CD14-positive monocyte (primary cell): ENCODE data around the gene C20orf141. TPM values are rescaled to one million over a fixed set of nuclear protein-coding genes. Genes with fewer than 3 reads are reported as not detected.
A peak's percentile ranks its signal among the peaks of the same experiment; 100 is the strongest.

Experiments used
- DNase-seq, 3 donors: peaks; one replicate each; pipeline ENCODE4 v3.0.0-alpha.2; 2011 to 2022
- H2AFZ ChIP-seq: 2 replicates; pipeline ENCODE4 v1.6.0; 2012; ENCODE audit warnings: mild to moderate bottlenecking, low read depth, low read length, inconsistent platforms; ENCODE audit not compliant: insufficient read depth, poor library complexity, severe bottlenecking
- H3K27ac ChIP-seq, 2 donors: 1 replicate in 1 of 2; 2 replicates in 1 of 2; pipeline ENCODE4 v1.5.1; 2012 to 2013; ENCODE audit warnings: low read length in 2 of 2, control low read depth in 1 of 2, inconsistent platforms in 1 of 2, low read depth in 1 of 2, mild to moderate bottlenecking in 1 of 2
- H3K27me3 ChIP-seq, 2 donors: one replicate each; pipeline versions ENCODE4 v1.6.0 to v1.6.1; 2011 to 2013; ENCODE audit warnings: low read length in 2 of 2; ENCODE audit not compliant: control insufficient read depth in 2 of 2, insufficient read depth in 2 of 2
- H3K36me3 ChIP-seq, 2 donors: replicated peaks in 1 of 2; 1 replicate in 1 of 2; 2 replicates in 1 of 2; pipeline versions ENCODE4 v1.5.1 to v1.6.1; 2012 to 2013; ENCODE audit warnings: low read length in 2 of 2, control low read depth in 1 of 2, inconsistent platforms in 1 of 2, mild to moderate bottlenecking in 1 of 2; ENCODE audit not compliant: insufficient read depth in 2 of 2, control insufficient read depth in 1 of 2
- H3K4me1 ChIP-seq, 2 donors: 1 replicate in 1 of 2; 2 replicates in 1 of 2; pipeline versions ENCODE4 v1.5.1 to v1.6.1; 2012 to 2013; ENCODE audit warnings: low read length in 2 of 2, control low read depth in 1 of 2, inconsistent platforms in 1 of 2, mild to moderate bottlenecking in 1 of 2, moderate library complexity in 1 of 2; ENCODE audit not compliant: insufficient read depth in 2 of 2, control insufficient read depth in 1 of 2
- H3K4me2 ChIP-seq: replicated peaks from 2 replicates; pipeline ENCODE3; 2012; ENCODE audit warnings: low read length, moderate library complexity, mild to moderate bottlenecking; ENCODE audit not compliant: poor library complexity, severe bottlenecking; ENCODE audit errors: extremely low read depth
- H3K4me3 ChIP-seq, 3 experiments: fragments of 200-600 bp in 1 of 3; sonication (generic) in 1 of 3; replicated peaks in 1 of 3; 1 replicate in 2 of 3; 2 replicates in 1 of 3; pipeline ENCODE4 v1.5.1; 2011 to 2013; ENCODE audit warnings: low read length in 3 of 3, mild to moderate bottlenecking in 3 of 3, control low read depth in 2 of 3, low read depth in 2 of 3, inconsistent platforms in 1 of 3, moderate library complexity in 1 of 3
- H3K79me2 ChIP-seq: 2 replicates; pipeline ENCODE4 v1.6.0; 2012; ENCODE audit warnings: mild to moderate bottlenecking, control low read depth, inconsistent platforms, low read length, moderate library complexity; ENCODE audit not compliant: insufficient read depth
- H3K9ac ChIP-seq: 2 replicates; pipeline ENCODE4 v1.6.0; 2017; ENCODE audit warnings: low read length, mild to moderate bottlenecking; ENCODE audit not compliant: insufficient read depth, poor library complexity, severe bottlenecking
- H3K9me3 ChIP-seq, 2 donors: replicated peaks in 1 of 2; 1 replicate in 1 of 2; 2 replicates in 1 of 2; pipeline versions ENCODE4 v1.5.1 to v1.6.1; 2012 to 2013; ENCODE audit warnings: low read length in 2 of 2, control low read depth in 1 of 2; ENCODE audit not compliant: control insufficient read depth in 1 of 2, insufficient read depth in 1 of 2
- H4K20me1 ChIP-seq: 2 replicates; pipeline ENCODE4 v1.6.0; 2012; ENCODE audit warnings: mild to moderate bottlenecking, low read length, control low read depth, moderate library complexity; ENCODE audit not compliant: insufficient read depth
- H3K27ac Mint-ChIP-seq, 7 donors: one replicate each; pipeline ENCODE4 v1.8.0; 2020; ENCODE audit warnings: mild to moderate bottlenecking in 7 of 7, mixed read lengths in 7 of 7, moderate library complexity in 6 of 7, inconsistent platforms in 2 of 7
- H3K27me3 Mint-ChIP-seq, 3 donors: one replicate each; pipeline ENCODE4 v1.8.0; 2021 to 2022; ENCODE audit warnings: low read depth in 3 of 3, mild to moderate bottlenecking in 3 of 3, mixed read lengths in 3 of 3, moderate library complexity in 3 of 3, inconsistent platforms in 1 of 3
- H3K36me3 Mint-ChIP-seq, 2 donors: one replicate each; pipeline ENCODE4 v1.8.0; 2020; ENCODE audit warnings: mixed read lengths in 2 of 2, inconsistent platforms in 1 of 2, mild to moderate bottlenecking in 1 of 2
- H3K4me1 Mint-ChIP-seq: one replicate; pipeline ENCODE4 v1.8.0; 2020; ENCODE audit warnings: mild to moderate bottlenecking, mixed read lengths
- H3K4me3 Mint-ChIP-seq, 2 donors: one replicate each; pipeline ENCODE4 v1.8.0; 2020; ENCODE audit warnings: mild to moderate bottlenecking in 2 of 2, mixed read lengths in 2 of 2, moderate library complexity in 1 of 2
- H3K9me3 Mint-ChIP-seq, 7 donors: one replicate each; pipeline ENCODE4 v1.8.0; 2020 to 2022; ENCODE audit warnings: mixed read lengths in 7 of 7, mild to moderate bottlenecking in 6 of 7, moderate library complexity in 6 of 7, inconsistent platforms in 2 of 7
- CTCF ChIP-seq: fragments of 200-600 bp; IDR thresholded peaks from one replicate; pipeline ENCODE4 v1.8.0; 2022; ENCODE audit warnings: antibody characterized with exemption, mild to moderate bottlenecking
- WGBS: methylation state at CpG from one replicate; pipeline ENCODE4 v1.1.5; 2013; ENCODE audit warnings: missing lambda C conversion rate; ENCODE audit not compliant: insufficient coverage; 5-methylcytosine and 5-hydroxymethylcytosine counted together
- intact Hi-C, 2 donors: fragments of 100-400 bp; cut with micrococcal nuclease; formaldehyde crosslinking; loops; one replicate each; pipeline versions ENCODE4 v1.15.0 to v1.15.1; 2023
- polyA plus RNA-seq, 3 donors: library from polyadenylated mRNA; depleted of rRNA in 1 of 3; unstranded in 2 of 3; stranded (reverse) in 1 of 3; fragments of 300-500 nt in 2 of 3; fragments of >200 nt in 1 of 3; fragmentation: Illumina TruSeq in 2 of 3; gene quantifications; 1 replicate in 2 of 3; 2 replicates in 1 of 3; pipeline ENCODE4 v1.2.3, GENCODE V29; 2012 to 2021

The C20orf141 gene
- polyA plus RNA-seq, 3 donors, result not detected

- H3K79me2 ChIP-seq, result no peaks in the 10 kb centered on the region
- H2AFZ ChIP-seq, result no peak overlapping the region
- Mint-ChIP-seq H3K4me3 (no peak overlapping the region), H3K27ac (peak overlapping the region in 1 of 7 donors; percentile 20), H3K4me1 (peaks cover 19% of the 10 kb centered on the region), H3K36me3 (peaks cover 17 to 27% of the 10 kb centered on the region in 2 donors), H3K9me3 (no peaks in the 10 kb centered on the region), H3K27me3 (peaks cover 3 to 6% (median 5%) of the 10 kb centered on the region in 3 donors)
- H3K27ac ChIP-seq, result no peak overlapping the region
- no peaks in the 10 kb centered on the region for H4K20me1 ChIP-seq
- intact Hi-C loops, result loop anchor here in 1 of 2 donors (5.0 kb wide), 1 partner anchor 39 kb away; the partner anchor contains the start of gene PTPRA
- H3K4me1 ChIP-seq, result peaks cover 15 to 18% of the 10 kb centered on the region in 2 donors
- peak in 1 of 3 donors; percentile 14 for DNase-seq
- peaks cover 0 to 20% of the 10 kb centered on the region in 2 donors for H3K36me3 ChIP-seq
- WGBS, result no CpG with 5 or more reads among the region's 1 CpG
- H3K9ac ChIP-seq, result no peak overlapping the region
- H3K4me2 ChIP-seq, result no peak overlapping the region
- H3K4me3 ChIP-seq, result no peak overlapping the region
- no peak for TF ChIP-seq CTCF
- no peaks in the 10 kb centered on the region for H3K27me3 ChIP-seq
- no peaks in the 10 kb centered on the region for H3K9me3 ChIP-seq
Observed at GRCh38 chr20:2833761-2834160, 19.0 kb downstream of the C20orf141 start.

GRCh38 chr20:2834401-2835110, 19.8 kb downstream of the C20orf141 start:
- Mint-ChIP-seq H3K4me1 (peaks cover 24% of the 10 kb centered on the region), H3K36me3 (peaks cover 17 to 28% of the 10 kb centered on the region in 2 donors), H3K4me3 (no peak overlapping the region), H3K27ac (peak overlapping the region in 2 of 7 donors; percentile 20 to 53), H3K27me3 (peaks cover 3 to 8% (median 6%) of the 10 kb centered on the region in 3 donors), H3K9me3 (no peaks in the 10 kb centered on the region)
- TF ChIP-seq CTCF, result no peak
- Histone ChIP-seq H3K4me3 (no peak overlapping the region), H3K36me3 (peaks cover 0 to 20% of the 10 kb centered on the region in 2 donors), H3K27me3 (no peaks in the 10 kb centered on the region), H2AFZ (no peak overlapping the region), H3K79me2 (no peaks in the 10 kb centered on the region), H3K9me3 (no peaks in the 10 kb centered on the region), H3K4me1 (peaks cover 19 to 20% of the 10 kb centered on the region in 2 donors), H3K27ac (no peak overlapping the region), H4K20me1 (no peaks in the 10 kb centered on the region), H3K4me2 (no peak overlapping the region), H3K9ac (no peak overlapping the region)
- intact Hi-C loops, result loop anchor here in 1 of 2 donors (5.0 kb wide), 1 partner anchor 38 kb away; the partner anchor contains the start of gene PTPRA
- no peak for DNase-seq
- WGBS, result 79% methylated on average over 5 of the region's 14 CpGs
